Dermis microvascular lymphatic vessel endothelial cell (primary cell): ENCODE results near the gene UPF3A. TPM values are rescaled to one million over a fixed set of nuclear protein-coding genes. Genes with fewer than 3 reads are reported as not detected.
"Not testable (repeated sequence)": the region's sequence is repeated elsewhere in the genome, so short reads cannot be mapped to it uniquely, and the experiment has no call there.

Source experiments
- DNase-seq, 2 donors: peaks; one replicate each; pipeline versions ENCODE4 v3.0.0 to v3.0.0-alpha.2; 2010; ENCODE audit warnings: low read depth in 2 of 2
- total RNA-seq: library from RNA; depleted of rRNA; stranded (reverse); fragments of >200 nt; gene quantifications from 2 replicates; pipeline ENCODE4 v1.2.1, GENCODE V29; 2014

Gene UPF3A
- total RNA-seq, 1 donor from 2014 or later: 12.2 TPM

DNA sequence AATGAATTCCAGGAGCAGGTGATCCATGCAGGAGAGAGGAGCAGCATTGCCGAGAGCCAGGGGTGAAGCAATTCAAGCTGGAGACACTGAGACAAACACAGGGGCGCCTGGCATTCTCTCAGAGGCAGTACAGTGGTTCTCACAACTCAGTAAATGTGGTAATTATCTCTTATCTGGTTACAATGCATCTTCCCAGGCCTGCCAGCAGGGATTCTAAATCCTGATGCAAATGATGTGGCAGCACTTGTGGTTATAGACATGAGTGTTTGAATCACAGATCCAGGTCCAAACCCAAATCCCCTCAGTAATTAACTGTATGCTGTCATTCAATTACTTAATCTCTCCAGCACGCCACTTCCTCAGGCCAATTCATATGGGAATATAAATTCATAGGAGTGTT, 52.5 kb downstream of the UPF3A start:
- not testable (repeated sequence) for DNase-seq

DNA sequence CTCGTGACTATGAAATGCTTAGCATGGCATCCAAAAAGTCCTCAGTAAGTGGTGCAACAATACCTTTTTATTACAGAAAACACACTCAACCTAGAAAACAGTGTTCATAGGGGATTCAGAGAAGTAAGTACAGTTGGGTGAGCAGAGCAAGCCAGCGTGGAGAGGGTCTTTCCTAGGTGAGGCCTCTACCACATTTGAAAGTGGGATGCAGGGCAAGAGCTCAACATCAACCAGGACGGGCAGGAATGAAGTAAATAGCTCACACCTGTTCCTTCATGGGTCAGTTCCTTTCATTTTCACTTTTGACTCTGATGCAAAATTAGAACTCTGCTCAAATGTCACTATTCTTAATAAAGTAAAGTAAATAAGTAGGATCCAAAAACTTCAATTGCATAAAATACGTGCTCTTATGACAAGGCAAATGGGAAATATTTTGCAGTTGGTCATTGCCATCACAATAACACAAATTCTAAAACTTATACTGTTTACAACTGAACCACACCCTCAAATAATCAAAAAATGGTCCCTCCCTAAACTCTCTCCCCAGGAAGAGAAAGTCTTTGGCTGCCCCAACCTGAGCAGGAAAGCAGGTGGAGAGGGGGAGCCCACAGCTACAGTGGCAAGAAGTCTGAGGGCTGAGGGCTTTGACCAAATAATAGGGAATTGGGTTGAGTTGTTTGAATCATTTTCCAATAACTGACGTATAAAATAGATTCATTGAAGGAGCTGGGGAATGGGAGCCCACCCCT, 53.1 kb downstream of the UPF3A start:
- no peak for DNase-seq

DNA sequence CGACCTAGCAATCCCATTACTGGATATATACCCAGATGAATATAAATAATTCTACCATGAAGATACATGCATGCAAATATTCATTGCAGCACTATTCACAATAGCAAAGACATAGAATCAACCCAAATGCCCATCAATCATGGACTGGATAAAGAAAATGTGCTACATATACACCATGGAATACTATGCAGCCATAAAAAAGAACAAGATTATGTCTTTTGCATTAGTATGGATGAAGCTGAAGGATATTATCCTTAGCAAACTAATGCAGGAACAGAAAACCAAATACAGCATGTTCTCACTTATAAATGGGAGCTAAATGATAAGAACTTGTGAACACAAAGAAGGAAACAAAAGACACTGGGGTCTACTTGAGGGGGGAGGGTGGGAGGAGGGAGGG, 55.1 kb downstream of the UPF3A start:
- DNase-seq: not testable (repeated sequence)

DNA sequence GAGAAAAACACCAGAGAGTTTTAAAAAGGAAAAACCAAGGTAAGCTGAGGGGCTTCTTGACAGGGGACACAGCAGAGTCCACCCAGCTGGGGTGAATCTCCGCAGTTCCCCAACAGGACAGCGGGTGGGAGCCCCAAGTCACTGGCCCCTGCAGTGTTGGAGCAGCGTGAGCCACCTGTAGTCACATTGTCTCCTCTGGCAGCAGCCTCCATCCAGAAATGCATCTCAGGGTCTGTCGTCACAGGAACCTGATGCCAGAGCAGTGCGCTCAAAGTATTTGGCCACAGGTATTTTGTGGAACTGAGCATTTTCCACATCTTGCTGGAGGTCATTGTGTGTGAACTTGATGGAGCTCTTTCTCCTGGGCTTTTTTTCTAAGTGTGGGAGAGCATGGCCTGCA, 57.6 kb downstream of the UPF3A start:
- DNase-seq: no peak

DNA sequence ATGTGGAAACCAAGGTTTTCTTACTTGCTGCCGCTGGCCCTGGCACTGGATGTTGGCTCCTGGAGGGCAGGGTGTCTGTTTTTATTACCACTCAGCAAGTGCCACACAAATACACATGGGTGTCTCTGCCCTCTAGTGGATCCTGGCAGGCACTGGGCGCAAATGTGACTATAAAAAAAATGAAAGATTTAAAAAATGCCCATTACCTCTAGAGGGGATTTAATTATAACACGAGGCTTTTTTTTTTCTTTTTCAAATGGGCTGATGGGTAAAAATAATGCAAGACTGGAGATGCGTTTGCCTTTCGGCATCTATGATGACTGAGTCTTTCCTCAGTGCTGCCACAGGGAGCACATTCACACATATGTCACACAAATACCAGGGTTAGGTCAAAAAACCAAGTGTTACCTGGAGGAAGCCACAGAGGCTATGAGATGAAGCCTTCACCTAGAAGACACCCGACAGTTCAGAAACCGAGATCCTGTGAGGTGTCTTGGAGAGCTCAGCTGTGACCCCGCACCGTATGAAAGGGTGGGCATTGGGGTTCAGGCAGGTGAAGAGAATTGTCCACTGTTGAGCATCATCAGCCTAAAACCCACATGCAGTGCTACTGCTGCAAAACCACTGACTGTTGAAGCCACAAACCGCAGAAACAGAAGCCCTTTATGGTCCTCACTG, 58.6 kb downstream of the UPF3A start:
- DNase-seq: peak; percentile 31 to 54

DNA sequence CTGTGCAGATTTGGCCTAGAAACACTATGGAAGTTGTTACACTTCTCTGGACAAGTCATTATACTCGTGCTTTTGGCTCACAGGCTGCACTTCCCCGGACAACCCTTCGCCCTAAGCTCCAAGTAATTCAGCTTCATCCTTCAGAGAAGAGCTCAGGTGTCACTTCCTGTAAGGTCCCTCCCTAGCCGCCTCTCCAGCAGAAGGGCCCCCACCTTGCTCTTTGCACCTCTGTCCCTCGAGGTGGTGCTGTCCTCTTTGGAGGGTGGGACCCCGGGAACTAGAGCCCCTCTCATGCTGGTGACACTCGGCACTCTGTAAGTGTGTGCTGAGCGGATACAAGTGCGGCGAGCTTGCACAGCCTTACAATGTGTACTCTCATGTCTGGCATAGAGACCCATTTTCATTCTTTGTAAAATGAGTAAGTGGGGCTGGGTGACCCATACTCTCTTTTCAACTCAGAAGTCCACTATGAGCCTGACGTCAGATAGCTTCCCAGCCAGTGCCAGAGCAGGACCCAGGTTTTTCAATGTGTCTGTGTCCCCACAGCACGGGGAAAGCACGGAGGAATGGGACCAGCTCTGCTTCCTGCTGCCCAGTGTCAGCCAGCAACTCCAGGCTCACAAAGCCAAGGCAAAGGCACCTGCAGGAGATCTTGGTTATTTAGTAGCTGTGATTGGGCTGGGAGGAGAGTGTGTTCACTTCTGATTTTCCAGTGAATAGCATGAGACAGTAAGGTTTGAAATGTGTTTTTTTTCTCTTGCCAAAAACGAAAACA, 59.8 kb downstream of the UPF3A start:
- no peak for DNase-seq

DNA sequence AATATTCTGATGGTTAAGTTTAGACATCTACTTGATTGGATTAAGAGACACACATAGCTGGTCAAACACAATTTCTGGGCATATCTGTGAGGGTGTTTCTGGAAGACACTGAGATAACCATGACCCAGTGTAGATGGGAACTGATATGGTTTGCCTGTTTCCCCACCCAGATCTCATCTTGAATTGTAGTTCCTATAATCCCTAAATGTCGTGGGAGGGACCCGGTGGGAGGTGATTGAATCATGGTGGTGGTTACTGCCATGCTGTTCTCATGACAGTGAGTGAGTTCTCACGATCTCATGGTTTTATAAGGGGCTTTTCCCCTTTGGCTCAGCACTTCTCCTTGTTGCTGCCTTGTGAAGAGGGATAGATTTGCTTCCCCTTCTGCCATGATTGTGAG, 65.9 kb downstream of the UPF3A start:
- DNase-seq: not testable (repeated sequence)

DNA sequence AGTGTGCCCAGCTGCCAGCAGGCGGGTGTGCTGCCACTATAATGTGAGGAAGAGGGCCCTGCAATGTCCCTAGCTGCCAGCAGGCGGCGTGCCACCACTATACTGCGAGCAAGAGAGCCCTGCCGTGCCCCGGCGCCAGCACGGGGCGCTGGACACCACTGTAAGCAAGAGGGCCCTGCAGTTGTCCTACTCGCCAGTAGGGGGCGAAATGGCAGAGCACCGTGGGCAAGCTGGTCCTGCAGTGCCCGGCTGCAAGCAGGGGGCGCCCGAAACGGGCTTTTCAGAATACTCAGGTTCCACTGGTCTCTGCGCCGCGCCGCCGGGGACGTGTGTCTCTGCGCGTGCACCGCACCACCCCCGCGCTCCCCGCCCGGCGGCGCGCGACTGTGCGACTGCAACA, 71.4 kb downstream of the UPF3A start:
- DNase-seq: peak in 1 of 2 donors; percentile 28

DNA sequence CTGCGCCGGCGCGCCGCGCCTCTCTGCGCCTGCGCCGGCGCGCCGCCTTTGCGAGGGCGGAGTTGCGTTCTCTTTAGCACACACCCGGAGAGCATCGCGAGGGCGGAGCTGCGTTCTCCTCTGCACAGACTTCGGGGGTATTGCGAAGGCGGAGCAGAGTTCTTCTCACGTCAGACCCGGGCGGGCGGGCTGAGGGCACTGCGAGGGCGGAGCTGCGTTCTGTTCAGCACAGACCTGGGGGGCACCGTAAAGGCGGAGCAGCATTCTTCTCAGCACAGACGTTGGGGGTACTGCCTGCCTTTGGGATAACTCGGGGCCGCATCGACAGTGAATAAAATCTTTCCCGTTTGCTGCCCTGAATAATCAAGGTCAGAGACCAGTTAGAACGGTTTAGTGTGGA, 72.0 kb downstream of the UPF3A start:
- DNase-seq: not testable (repeated sequence)

Other genes starting within 250 kb of the UPF3A start
- gene RASA3, start 149.0 kb upstream of the UPF3A start, total RNA-seq: 30.7 and 33.9 TPM in 2 replicates
- not detected in 2 replicates for gene CFAP97D2, start 102.3 kb upstream of the UPF3A start, total RNA-seq
- gene CDC16, start 46.7 kb upstream of the UPF3A start, total RNA-seq: 28.8 and 40.3 TPM in 2 replicates
- gene CHAMP1, start 32.9 kb downstream of the UPF3A start, total RNA-seq: 6.4 and 9.6 TPM in 2 replicates